ENCODE measurements around the gene CKB. TPM values are rescaled to one million over a fixed set of nuclear protein-coding genes. Genes with fewer than 3 reads are reported as not detected.
A peak's percentile ranks its signal among the peaks of the same experiment; 100 is the strongest.

The CKB gene
- total RNA-seq, 4 donors from 2014 or later = 453 to 1,624 (median 922) TPM

GRCh38 chr14:103524002-103524935 lies 1.6 kb upstream of the CKB start:
- no peak for TF ChIP-seq POLR2AphosphoS5 (IDR thresholded peaks at IDR 0.05)
- TF ChIP-seq POLR2A (IDR thresholded peaks at IDR 0.05) = no peak
- no peak for TF ChIP-seq EP300 (IDR thresholded peaks at IDR 0.05)
- no peak for TF ChIP-seq CTCF (IDR thresholded peaks at IDR 0.05)
- H3K36me3 ChIP-seq = peaks cover 0 to 14% of the 10 kb centered on the region in 2 donors
- peaks cover 0 to 84% (median 37%) of the 10 kb centered on the region in 3 donors for H3K4me1 ChIP-seq
- no peaks in the 10 kb centered on the region for H3K9me3 ChIP-seq
- WGBS, 2 donors (ENCODE audit: low coverage in 1 of 2) = 40 to 77% methylated on average over 3 to 5 of the region's 12 CpGs
- H3K4me3 ChIP-seq = no peak overlapping the region
- peak overlapping the region in 2 of 4 donors; percentile 34 to 99 for H3K27ac ChIP-seq
- no peak for ATAC-seq
- H3K27me3 ChIP-seq = no peaks in the 10 kb centered on the region

GRCh38 chr14:103523575-103523954 lies 935 bp upstream of the CKB start:
- 30 to 56% methylated on average over 10 of the region's 10 CpGs for WGBS, 2 donors (ENCODE audit: low coverage in 1 of 2)
- no peak overlapping the region for H3K4me3 ChIP-seq

GRCh38 chr14:103521951-103522563 lies 573 bp downstream of the CKB start:
- WGBS, 2 donors (ENCODE audit: low coverage in 1 of 2) = no CpG with 5 or more reads among the region's 74 CpGs
- no peaks in the 10 kb centered on the region for H3K9me3 ChIP-seq
- ATAC-seq = no peak
- peak overlapping the region; percentile 84 to 93 for H3K4me3 ChIP-seq
- peak overlapping the region; percentile 97 to 99 (median 98) for H3K27ac ChIP-seq
- H3K36me3 ChIP-seq = peaks cover 0 to 14% of the 10 kb centered on the region in 2 donors
- H3K27me3 ChIP-seq = no peaks in the 10 kb centered on the region
- no peak for TF ChIP-seq POLR2AphosphoS5 (IDR thresholded peaks at IDR 0.05)
- TF ChIP-seq POLR2A (IDR thresholded peaks at IDR 0.05) = no peak
- no peak for TF ChIP-seq EP300 (IDR thresholded peaks at IDR 0.05)
- TF ChIP-seq CTCF (IDR thresholded peaks at IDR 0.05) = no peak
- peaks cover 0 to 84% (median 37%) of the 10 kb centered on the region in 3 donors for H3K4me1 ChIP-seq

More at GRCh38 chr14:103523575-103523954, 935 bp upstream of the CKB start:
- TF ChIP-seq EP300 (IDR thresholded peaks at IDR 0.05) (no peak), POLR2AphosphoS5 (IDR thresholded peaks at IDR 0.05) (no peak), CTCF (IDR thresholded peaks at IDR 0.05) (no peak), POLR2A (IDR thresholded peaks at IDR 0.05) (no peak)
- no peaks in the 10 kb centered on the region for H3K27me3 ChIP-seq
- H3K4me1 ChIP-seq = peaks cover 0 to 86% (median 42%) of the 10 kb centered on the region in 3 donors
- peaks cover 0 to 14% of the 10 kb centered on the region in 2 donors for H3K36me3 ChIP-seq
- H3K9me3 ChIP-seq = no peaks in the 10 kb centered on the region
- peak overlapping the region in 3 of 4 donors; percentile 97 to 99 (median 99) for H3K27ac ChIP-seq
- no peak for ATAC-seq

GRCh38 chr14:103521438-103521950 lies 1.1 kb downstream of the CKB start:
- H3K9me3 ChIP-seq = no peaks in the 10 kb centered on the region
- H3K27me3 ChIP-seq = no peaks in the 10 kb centered on the region
- peaks cover 0 to 14% of the 10 kb centered on the region in 2 donors for H3K36me3 ChIP-seq
- peaks cover 0 to 80% (median 37%) of the 10 kb centered on the region in 3 donors for H3K4me1 ChIP-seq
- ATAC-seq = peak; percentile 66
- H3K4me3 ChIP-seq = peak overlapping the region; percentile 84 to 93
- H3K27ac ChIP-seq = peak overlapping the region; percentile 97 to 99 (median 98)
- 0% methylated on average over 3 of the region's 77 CpGs; no CpG with 5 or more reads in 1 of the 2 donors for WGBS, 2 donors (ENCODE audit: low coverage in 1 of 2)
- TF ChIP-seq POLR2A (IDR thresholded peaks at IDR 0.05) = peak; percentile 12 to 21
- TF ChIP-seq POLR2AphosphoS5 (IDR thresholded peaks at IDR 0.05) = no peak
